ENCODE measurements around the gene REC114.
"Not testable (repeated sequence)": the region's sequence is repeated elsewhere in the genome, so short reads cannot be mapped to it uniquely, and the experiment has no call there.

REC114 gene, protein sequence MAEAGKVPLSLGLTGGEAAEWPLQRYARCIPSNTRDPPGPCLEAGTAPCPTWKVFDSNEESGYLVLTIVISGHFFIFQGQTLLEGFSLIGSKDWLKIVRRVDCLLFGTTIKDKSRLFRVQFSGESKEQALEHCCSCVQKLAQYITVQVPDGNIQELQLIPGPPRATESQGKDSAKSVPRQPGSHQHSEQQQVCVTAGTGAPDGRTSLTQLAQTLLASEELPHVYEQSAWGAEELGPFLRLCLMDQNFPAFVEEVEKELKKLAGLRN

GRCh38 chr15:73442968-73443367, at the start of gene REC114:
Gene REC114 (plus strand): TSS chr15:73443164. CDS start chr15:73443186, 22 bp downstream.
- DNase-seq = no peak

- DNase-seq = no peak
These were observed 49.6 kb upstream of the REC114 start for GRCh38 chr15:73393336-73393735.

DNA sequence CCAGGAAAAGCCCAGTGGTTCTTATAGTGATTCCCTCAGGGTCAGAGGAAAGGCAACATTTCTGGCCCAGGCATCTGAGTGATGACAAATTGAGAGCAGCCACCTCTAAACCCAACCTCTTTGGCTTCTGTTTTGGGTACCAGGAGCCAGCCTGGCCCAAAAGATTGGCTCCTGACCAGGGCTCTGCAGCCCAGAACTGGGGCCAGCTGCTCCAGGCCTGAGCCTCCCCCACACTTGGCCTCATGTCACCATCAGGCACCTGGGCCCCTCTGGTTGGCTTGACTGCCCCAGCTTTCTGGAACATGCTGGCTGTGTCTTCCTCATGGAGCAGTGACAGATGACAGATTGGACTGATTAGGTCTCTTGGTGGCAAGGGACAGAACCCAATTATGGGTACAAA, 48.2 kb upstream of the REC114 start:
- DNase-seq = no peak

GRCh38 chr15:73395671-73396070, 47.3 kb upstream of the REC114 start:
- DNase-seq = no peak

- DNase-seq = no peak
These were observed 45.5 kb upstream of the REC114 start for GRCh38 chr15:73397461-73397860.

- DNase-seq = no peak
These were observed 44.1 kb upstream of the REC114 start for GRCh38 chr15:73398861-73399260.

GRCh38 chr15:73400222-73400621, 42.7 kb upstream of the REC114 start:
- DNase-seq = not testable (repeated sequence)

GRCh38 chr15:73403171-73403570, 39.8 kb upstream of the REC114 start:
- no peak for DNase-seq

- DNase-seq = no peak
These were observed 28.1 kb upstream of the REC114 start for GRCh38 chr15:73414876-73415275.

DNA sequence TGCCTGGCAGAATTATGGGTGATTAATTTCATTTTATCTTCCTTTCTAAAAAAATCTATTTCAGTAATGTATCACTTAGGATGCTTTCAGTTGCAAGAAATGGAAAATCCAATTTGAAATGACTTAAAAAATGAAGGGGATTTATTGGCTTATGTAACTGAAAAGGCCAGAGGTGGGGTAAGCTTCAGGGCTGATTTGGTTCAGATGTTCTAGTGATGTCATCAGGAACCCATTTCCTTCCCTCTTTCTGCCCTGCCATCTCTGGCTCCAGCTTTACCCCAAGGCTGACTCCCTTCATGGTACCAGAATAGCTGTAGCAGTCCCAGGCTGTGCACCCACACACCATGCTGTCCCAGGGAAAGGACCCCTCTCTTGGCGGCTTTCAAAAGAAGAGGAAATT, 18.5 kb upstream of the REC114 start:
- no peak for DNase-seq

DNA sequence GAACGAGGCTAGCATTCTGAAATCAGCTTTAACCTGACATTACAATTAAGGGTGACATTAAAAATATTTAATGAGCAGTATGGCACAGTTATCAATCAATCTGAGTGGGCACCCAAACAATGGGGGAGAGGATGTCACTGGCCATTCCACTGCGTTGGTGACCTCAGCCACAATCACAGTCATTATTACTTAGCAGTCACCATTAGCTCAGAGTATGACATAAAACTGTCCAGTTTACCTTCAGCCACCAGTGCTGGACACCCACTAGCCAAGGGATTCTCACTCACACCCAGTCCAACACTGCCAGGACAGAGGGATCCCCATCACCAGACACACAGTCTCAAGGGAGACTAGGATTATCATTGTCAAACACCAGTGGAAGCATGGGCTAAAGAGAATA, 17.5 kb upstream of the REC114 start:
- no peak for DNase-seq

- DNase-seq = no peak
These were observed 16.5 kb upstream of the REC114 start for GRCh38 chr15:73426323-73426994.

DNA sequence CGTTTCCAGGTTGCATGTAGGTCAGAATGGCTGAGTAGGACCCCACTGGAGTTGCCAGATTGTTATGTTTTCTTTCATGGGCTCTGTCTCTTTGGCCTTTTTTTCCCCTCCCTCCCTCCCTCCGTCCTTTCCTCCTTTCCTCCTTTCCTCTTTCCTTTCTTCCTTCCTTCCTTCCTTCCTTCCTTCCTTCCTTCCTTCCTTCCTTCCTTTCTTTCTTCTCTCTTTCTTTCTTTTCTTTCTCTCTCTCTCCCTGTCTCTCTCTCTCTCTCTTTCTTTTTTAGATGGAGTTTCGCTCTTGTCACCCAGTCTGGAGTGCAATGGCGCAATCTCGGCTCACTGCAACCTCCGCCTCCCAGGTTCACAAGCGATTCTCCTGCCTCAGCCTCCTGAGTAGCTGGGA, 11.6 kb upstream of the REC114 start:
- not testable (repeated sequence) for DNase-seq

DNA sequence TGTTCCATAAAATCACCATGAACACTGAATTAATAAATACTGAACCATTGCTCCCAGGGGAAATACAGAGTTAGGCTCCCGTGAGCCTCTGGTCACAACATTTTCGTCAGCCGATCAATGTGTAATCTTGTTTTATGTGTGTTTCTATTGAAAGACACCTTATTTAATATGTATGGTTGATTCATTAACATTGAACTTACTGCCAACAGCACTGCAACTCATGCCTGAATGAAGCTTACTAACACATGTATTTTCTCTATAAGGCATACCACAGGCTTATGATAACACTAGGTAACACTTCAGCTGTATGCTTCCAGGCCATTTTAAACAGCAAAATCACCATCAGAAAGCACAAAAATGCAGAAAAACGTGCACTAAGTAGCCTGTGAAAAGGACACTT, 9.1 kb upstream of the REC114 start:
- no peak for DNase-seq

DNA sequence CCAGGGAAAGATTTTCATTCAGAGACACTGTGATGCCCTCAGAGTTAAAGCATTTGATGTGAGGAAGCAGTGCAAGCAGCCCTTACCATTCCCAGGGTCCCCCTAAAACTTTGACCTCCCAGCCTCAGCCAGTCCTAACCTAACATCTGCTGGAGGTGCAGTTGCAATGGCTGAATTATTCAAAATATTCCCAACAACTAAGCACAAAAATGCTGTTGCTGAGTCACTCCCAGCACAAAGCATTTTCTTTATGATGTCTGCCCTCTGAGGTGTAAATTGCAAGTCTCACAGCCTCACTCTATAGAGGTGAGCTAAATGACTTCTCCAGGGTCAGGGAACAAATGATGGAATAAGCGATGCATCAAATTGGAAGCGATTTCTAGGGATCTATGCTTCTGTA, 6.4 kb upstream of the REC114 start:
- no peak for DNase-seq

GRCh38 chr15:73437543-73438109, 5.3 kb upstream of the REC114 start:
- no peak for DNase-seq

GRCh38 chr15:73438651-73439050, 4.3 kb upstream of the REC114 start:
- no peak for DNase-seq

- DNase-seq = no peak
These were observed 2.4 kb upstream of the REC114 start for GRCh38 chr15:73440571-73440970.

DNA sequence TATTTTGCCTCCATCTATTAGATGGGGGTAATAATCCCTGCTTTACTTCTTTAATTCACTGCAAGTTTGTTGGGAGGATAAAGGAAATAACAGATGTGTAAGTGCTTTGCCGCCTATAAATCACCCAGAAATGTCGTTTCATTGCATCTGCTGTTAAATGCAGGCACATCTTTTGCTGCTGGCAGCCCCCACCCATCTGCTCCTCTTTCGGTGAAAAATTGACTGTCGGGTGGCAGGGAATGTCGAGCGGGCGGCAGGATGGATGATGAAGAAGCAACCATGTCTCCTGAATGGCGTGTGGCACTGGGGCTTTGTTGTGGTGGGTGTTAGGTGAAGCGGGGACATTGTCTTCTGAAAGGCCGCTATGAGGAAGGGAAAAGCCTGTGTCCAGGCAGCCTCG, 543 bp upstream of the REC114 start:
- DNase-seq = no peak

DNA sequence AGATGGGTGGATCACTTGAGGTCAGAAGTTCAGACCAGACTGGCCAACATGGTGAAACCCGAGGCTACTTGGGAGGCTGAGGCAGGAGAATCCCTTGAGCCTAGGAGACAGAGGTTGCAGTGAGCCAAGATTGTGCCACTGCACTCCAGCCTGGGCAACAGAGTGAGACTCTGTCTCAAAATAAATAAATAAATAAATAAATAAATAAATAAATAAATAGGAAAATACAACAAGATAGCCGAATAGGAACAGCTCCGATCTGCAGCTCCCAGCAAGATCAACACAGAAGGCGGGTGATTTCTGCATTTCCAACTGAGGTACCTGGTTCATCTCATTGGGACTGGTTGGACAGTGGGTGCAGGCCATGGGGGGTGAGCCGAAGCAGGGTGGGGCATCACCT, 4.5 kb downstream of the REC114 start:
- not testable (repeated sequence) for DNase-seq

DNA sequence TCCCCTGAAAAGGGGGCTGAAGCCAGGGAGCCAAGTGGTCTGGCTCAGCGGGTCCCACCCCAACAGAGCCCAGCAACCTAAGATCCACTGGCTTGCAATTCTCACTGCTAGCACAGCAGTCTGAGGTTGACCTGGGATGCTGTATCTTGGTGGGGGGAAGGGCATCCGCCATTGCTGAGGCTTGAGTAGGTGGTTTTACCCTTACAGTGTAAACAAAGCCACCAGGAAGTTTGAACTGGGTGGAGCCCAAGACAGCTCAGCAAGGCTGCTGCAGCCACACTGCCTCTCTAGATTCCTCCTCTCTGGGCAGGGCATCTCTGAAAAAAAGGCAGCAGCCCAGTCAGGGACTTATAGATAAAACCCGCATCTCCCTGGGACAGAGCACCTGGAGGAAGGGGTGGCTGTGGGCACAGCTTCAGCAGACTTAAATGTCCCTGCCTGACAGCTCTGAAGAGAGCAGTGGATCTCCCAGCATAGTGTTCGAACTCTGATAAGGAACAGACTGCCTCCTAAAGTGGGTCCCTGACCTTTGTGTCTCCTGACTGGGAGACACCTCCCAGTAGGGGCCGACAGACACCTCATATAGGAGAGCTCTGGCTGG, 5.3 kb downstream of the REC114 start:
- not testable (repeated sequence) for DNase-seq

DNA sequence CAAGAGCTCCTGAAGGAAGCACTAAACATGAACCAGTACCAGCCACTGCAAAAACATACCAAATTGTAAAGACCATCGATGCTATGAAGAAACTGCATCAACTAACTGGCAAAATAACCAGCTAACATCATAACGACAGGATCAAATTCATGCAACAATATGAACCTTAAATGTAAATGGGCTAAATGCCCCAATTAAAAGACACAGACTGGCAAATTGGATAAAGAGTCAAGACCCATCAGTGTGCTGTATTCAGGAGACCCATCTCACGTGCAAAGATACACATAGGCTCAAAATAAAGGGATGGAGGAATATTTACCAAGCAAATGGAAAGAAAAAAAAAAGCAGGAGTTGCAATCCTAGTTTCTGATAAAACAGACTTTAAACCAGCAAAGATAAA, 7.0 kb downstream of the REC114 start:
- not testable (repeated sequence) for DNase-seq

DNA sequence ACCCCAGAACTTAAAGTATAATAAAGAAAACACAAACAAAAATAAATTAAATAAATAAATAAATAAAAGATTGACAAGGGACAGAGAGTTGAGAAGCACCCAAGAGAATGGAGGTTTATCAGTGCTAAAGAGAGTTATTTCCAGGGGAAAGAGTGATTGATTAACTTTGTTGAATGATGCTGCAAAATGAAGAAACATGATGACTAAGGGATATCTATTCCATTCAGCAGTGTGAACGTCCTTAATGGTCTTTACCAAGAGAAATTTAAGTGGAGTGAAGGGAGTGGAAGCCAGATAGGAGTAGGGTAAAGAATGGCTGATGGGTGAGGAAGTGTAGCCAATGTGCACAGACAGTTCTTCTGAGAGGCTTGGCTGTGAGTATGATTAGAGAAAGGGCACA, 11.1 kb downstream of the REC114 start:
- no peak for DNase-seq

- DNase-seq = no peak
These were observed 12.9 kb downstream of the REC114 start for GRCh38 chr15:73455876-73456275.
